Adrenal gland (tissue), 12 donors: ENCODE measurements around the gene VAMP8. TPM values are rescaled to one million over a fixed set of nuclear protein-coding genes. Genes with fewer than 3 reads are reported as not detected.

ENCODE experiments used
- DNase-seq, 7 donors: peaks; one replicate each; pipeline ENCODE4 v3.0.0-alpha.2; 2019 to 2020
- H3K27ac ChIP-seq, 5 donors: fragments of 200-600 bp; sonication (generic) in 4 of 5; 1 replicate in 3 of 5; 2 replicates in 2 of 5; pipeline versions ENCODE4 v1.5.1 to v1.8.0; 2016 to 2020; ENCODE audit warnings: mild to moderate bottlenecking in 1 of 5
- H3K27me3 ChIP-seq: fragments of 200-600 bp; 2 replicates; pipeline ENCODE4 v1.8.0; 2021
- H3K36me3 ChIP-seq, 2 donors: fragments of 200-600 bp; replicated peaks in 1 of 2; 1 replicate in 1 of 2; 2 replicates in 1 of 2; pipeline versions ENCODE4 v1.5.1 to v1.8.0; 2018 to 2022
- H3K4me1 ChIP-seq, 2 donors: fragments of 200-600 bp; replicated peaks in 1 of 2; 1 replicate in 1 of 2; 2 replicates in 1 of 2; pipeline versions ENCODE4 v1.5.1 to v1.8.0; 2018 to 2021
- H3K4me3 ChIP-seq, 4 donors: fragments of 200-600 bp; sonication (generic) in 3 of 4; one replicate each; pipeline ENCODE4 v1.5.1; 2016 to 2018
- H3K9me3 ChIP-seq, 3 donors: fragments of 200-600 bp; sonication (generic) in 1 of 3; replicated peaks in 1 of 3; 1 replicate in 2 of 3; 2 replicates in 1 of 3; pipeline versions ENCODE4 v1.5.1 to v1.8.0; 2016 to 2021
- CTCF ChIP-seq, 6 experiments: fragments of 450-650 bp in 4 of 6; fragments of 200-600 bp in 2 of 6; sonication (generic) in 1 of 6; IDR thresholded peaks; 1 replicate in 5 of 6; 2 replicates in 1 of 6; pipeline versions ENCODE4 v1.5.1 to v1.8.0; 2016 to 2021; ENCODE audit warnings: antibody characterized with exemption in 6 of 6, mild to moderate bottlenecking in 2 of 6, moderate library complexity in 1 of 6
- POLR2A ChIP-seq, 2 donors: fragments of 450-650 bp; IDR thresholded peaks; one replicate each; pipeline ENCODE4 v1.6.1; 2017; ENCODE audit warnings: antibody characterized with exemption in 2 of 2, mild to moderate bottlenecking in 2 of 2, moderate library complexity in 1 of 2
- WGBS, 4 donors: extraction: QIAGEN DNeasy Blood & Tissue Kit in 2 of 4; methylation state at CpG; one replicate each; pipeline versions ENCODE4 v1.1.5 to v1.1.7; 2013 to 2017; 5-methylcytosine and 5-hydroxymethylcytosine counted together
- intact Hi-C, 2 donors: fragments of 100-400 bp; cut with DNase I; formaldehyde crosslinking; loops; one replicate each; pipeline versions ENCODE4 v1.14.1 to v1.15.0; 2022 to 2023
- polyA plus RNA-seq, 3 donors: library from polyadenylated mRNA; stranded (reverse); fragments of 200-250 nt in 2 of 3; fragments of 350-450 nt in 1 of 3; fragmentation: Illumina TruSeq in 1 of 3; extraction: RNeasy Lipid Tissue Mini Kit (QIAGEN cat#74804) in 1 of 3; gene quantifications; one replicate each; pipeline ENCODE4 v1.2.3, GENCODE V29; 2013 to 2014
- total RNA-seq, 9 donors: library from RNA; depleted of rRNA in 4 of 9; stranded (reverse); fragments of >200 nt in 4 of 9; fragments of 120-200 nt in 1 of 9; fragmentation: NEBNext Ultra II Directional in 1 of 9; extraction: Animal tissue kit (Norgen Biotek cat#: 25700) in 1 of 9; gene quantifications; one replicate each; pipeline versions ENCODE4 v1.1.0 to v1.2.4, GENCODE V29; 2013 to 2023
- donor health status: healthy with polysubstance abuse.
- donor health status: Bipolar disorder and iron deficiency.
- donor health status: DM: yes; HTN: yes; CAD: no.
- donor health status: DM: no; HTN: no; CAD: no.
- donor health status: DM: no; HTN: no; CAD: no.
- donor health status: DM: yes; HTN: yes; CAD: no.

VAMP8 gene
- total and polyA plus RNA-seq, 12 donors, result 8.0 to 108 (median 48.5) TPM

GRCh38 chr2:85536479-85536878 is 40.9 kb upstream of the VAMP8 start:
- TF ChIP-seq CTCF (IDR thresholded peaks at IDR 0.05) (no peak), POLR2A (IDR thresholded peaks at IDR 0.05) (no peak)
- Histone ChIP-seq H3K4me3 (no peak overlapping the region), H3K27me3 (no peaks in the 10 kb centered on the region), H3K4me1 (peaks cover 17 to 34% of the 10 kb centered on the region in 2 donors), H3K9me3 (no peaks in the 10 kb centered on the region), H3K27ac (peak overlapping the region in 1 of 5 donors; percentile 100), H3K36me3 (peaks cover 0 to 9% of the 10 kb centered on the region in 2 donors)
- intact Hi-C loops, result loop anchor here (5.0 kb wide), 1 partner anchor 99 kb away; no protein-coding TSS in a partner anchor
- WGBS, 4 donors, result 78 to 86% (median 81%) methylated on average over 3 of the region's 3 CpGs
- DNase-seq, result no peak

GRCh38 chr2:85537600-85538506 is 39.5 kb upstream of the VAMP8 start:
- DNase-seq, result peak; percentile 63 to 86 (median 70)
- WGBS, 4 donors, result 3 to 5% (median 4%) methylated on average over 31 to 35 of the region's 35 CpGs
- TF ChIP-seq POLR2A (IDR thresholded peaks at IDR 0.05) (peak in 1 of 2 donors; percentile 19), CTCF (IDR thresholded peaks at IDR 0.05) (no peak)
- intact Hi-C loops, result loop anchor here (5.0 kb wide), 1 partner anchor 101 kb away; no protein-coding TSS in a partner anchor
- Histone ChIP-seq H3K27ac (peak overlapping the region; percentile 94 to 100 (median 99)), H3K4me3 (peak overlapping the region; percentile 33 to 82 (median 52)), H3K9me3 (no peaks in the 10 kb centered on the region), H3K36me3 (peaks cover 0 to 23% of the 10 kb centered on the region in 2 donors), H3K27me3 (no peaks in the 10 kb centered on the region), H3K4me1 (peaks cover 20 to 48% of the 10 kb centered on the region in 2 donors)

- peak; percentile 92 to 97 (median 93) for DNase-seq
- peak within 1 kb of the TSS; percentile 94 to 100 (median 99) for H3K27ac ChIP-seq
- H3K36me3 ChIP-seq, result peaks cover 0 to 32% of the 10 kb centered on the region in 2 donors
- TF ChIP-seq CTCF (IDR thresholded peaks at IDR 0.05) (peak; percentile 50 to 87 (median 78)), POLR2A (IDR thresholded peaks at IDR 0.05) (peak; percentile 99 to 100)
- 0% methylated on average over 20 to 92 of the region's 92 CpGs for WGBS, 4 donors
- H3K9me3 ChIP-seq, result no peaks in the 10 kb centered on the region
- H3K27me3 ChIP-seq, result no peaks in the 10 kb centered on the region
- H3K4me1 ChIP-seq, result peaks cover 20 to 56% of the 10 kb centered on the region in 2 donors
- intact Hi-C loops, result loop anchor here (5.0 kb wide), 1 partner anchor 101 kb away; no protein-coding TSS in a partner anchor
- H3K4me3 ChIP-seq, result peak within 1 kb of the TSS; percentile 47 to 98 (median 72)
Measured at GRCh38 chr2:85538507-85539360, 38.7 kb upstream of the VAMP8 start, which contains the start of gene MAT2A. MAT2A (plus strand) TSS chr2:85539168; CDS start chr2:85539288, 120 bp downstream.
